NCI-H82 (cell line): Measurements from ENCODE around the gene MYBPC3.

Source experiments
- DNase-seq: peaks from one replicate; lab custom pipeline; 2025; lab: John Stamatoyannopoulos, UW

The MYBPC3 gene

GRCh38 chr11:47384498-47384897, 32.0 kb upstream of the MYBPC3 start:
- no peak for DNase-seq

DNA sequence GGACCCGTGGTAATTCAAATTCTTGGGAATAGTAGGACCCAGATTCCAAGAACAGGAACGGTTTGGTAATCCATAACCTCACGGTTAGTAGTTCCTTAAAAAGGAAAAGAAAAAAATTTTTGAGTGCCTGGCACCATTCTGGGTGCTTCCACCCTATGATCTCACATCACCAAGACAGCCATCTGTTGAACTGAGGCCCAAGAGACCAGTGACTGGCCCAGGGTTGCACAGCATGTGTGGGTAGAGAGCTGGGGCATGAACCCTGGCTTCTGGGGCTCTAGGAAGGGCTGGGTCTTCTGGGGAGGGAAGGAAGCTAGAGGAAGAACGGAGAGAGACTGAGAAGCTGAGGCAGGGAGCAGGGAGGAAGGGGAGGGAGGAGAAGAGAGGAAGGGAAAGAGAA, 30.6 kb upstream of the MYBPC3 start:
- DNase-seq, result no peak

DNA sequence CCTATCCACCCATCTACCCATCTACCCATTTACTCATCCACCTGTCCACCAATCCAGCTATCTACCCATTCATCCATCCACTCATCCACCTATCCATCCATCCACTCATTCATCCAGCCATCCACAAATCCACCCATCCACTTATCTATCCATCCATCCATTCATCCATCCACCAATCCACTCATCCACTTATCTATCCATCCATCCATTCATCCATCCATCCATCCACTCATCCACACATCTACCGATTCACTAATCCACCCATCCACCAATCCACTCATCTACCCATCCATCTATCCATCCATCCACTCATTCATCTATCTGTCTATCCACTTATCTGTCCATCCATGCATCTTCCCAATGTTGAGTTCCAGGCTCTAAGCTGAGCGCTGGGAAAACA, 27.6 kb upstream of the MYBPC3 start:
- DNase-seq, result no peak

DNA sequence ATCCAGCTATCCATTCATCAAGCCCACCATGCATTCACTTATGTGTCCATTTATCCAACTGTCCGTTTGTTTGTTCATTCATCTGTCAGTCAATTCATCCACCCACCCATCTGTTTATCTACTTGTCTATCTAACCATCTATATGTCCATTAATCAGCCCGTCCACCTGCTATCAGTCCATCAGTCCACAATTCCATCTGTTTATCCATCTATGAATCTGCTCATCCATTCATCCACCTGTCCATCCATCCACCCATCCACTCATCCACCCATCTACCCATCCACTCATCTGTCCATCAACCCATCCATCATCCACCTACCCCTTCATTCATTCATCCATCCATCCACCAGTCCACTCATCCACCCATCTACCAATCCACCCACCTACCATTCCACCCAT, 26.8 kb upstream of the MYBPC3 start:
- DNase-seq, result no peak

DNA sequence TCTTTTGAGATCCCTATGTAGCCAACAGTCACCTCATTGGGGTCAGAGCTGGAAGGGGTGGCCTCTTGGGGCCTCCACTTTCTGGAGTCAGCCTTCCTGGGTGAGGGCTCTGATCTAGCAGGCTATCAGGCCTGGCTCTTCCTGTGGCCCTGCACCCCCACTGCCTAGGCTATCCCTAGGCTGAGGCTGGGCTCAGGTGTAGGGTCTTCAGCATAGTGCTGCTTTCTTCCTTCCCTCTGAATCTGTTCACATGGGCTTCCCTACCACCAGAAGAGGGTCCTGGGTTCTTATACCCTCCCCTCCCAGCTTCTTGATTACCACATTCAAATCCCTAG, 26.3 kb upstream of the MYBPC3 start:
- DNase-seq, result no peak

GRCh38 chr11:47378010-47378835, 25.7 kb upstream of the MYBPC3 start, which contains the start of gene SPI1:
SPI1 (minus strand) TSS chr11:47378547; CDS start chr11:47378353, 194 bp downstream.
- no peak for DNase-seq

DNA sequence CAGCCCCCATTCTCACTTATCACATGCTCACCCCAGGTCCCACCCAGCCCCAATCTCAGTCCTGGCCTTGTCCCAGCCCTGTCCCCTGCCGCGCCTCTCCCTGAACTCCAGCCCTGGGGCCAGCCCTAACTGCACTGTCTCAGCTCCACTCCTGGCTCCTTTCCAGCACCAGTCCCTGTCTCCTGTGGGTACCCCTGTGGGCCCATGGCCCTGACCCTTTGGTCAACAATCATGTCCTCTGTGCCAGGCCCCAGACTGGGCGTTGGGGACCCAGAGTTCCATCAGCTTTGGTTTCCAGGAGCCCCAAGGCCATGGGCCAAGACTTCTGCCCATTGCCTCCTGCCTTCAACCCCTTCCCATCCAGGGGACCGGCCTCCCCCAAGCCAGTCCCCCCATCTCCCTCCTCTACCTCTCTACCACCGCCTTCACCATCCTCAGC, 25.1 kb upstream of the MYBPC3 start:
- DNase-seq, result no peak

GRCh38 chr11:47376525-47377371, 24.2 kb upstream of the MYBPC3 start:
- no peak for DNase-seq

- no peak for DNase-seq
These were observed 23.6 kb upstream of the MYBPC3 start for GRCh38 chr11:47376107-47376524.

DNA sequence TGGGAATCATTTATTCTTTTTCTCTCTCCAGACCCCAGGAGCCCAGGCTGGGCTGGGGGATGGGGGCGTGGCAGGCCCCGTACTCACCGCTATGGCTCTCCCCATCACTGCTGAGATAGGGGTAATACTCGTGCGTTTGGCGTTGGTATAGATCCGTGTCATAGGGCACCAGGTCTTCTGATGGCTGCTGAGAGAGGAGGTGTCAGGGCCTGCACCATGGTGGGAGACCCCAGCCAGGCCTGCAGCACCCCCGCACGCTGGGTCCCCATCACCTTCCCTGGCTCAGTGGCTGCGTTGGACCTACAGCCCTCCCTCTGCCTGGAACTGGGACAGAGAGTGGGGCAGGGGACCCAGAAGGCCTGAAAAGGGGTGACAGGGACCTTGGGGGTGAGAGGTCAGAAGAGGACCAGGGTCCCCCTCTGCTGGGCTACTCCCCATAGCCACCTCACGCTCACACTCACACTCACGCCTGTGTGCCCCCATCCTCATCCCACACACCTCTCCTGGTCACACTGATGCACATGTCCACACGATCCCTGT, 23.1 kb upstream of the MYBPC3 start:
- no peak for DNase-seq

- DNase-seq, result no peak
These were observed 22.5 kb upstream of the MYBPC3 start for GRCh38 chr11:47375020-47375419.

- no peak for DNase-seq
These were observed 22.2 kb upstream of the MYBPC3 start for GRCh38 chr11:47374720-47375019.

GRCh38 chr11:47373876-47374719, 21.6 kb upstream of the MYBPC3 start:
- peak; percentile 78 for DNase-seq

GRCh38 chr11:47372422-47372821, 19.9 kb upstream of the MYBPC3 start:
- no peak for DNase-seq

DNA sequence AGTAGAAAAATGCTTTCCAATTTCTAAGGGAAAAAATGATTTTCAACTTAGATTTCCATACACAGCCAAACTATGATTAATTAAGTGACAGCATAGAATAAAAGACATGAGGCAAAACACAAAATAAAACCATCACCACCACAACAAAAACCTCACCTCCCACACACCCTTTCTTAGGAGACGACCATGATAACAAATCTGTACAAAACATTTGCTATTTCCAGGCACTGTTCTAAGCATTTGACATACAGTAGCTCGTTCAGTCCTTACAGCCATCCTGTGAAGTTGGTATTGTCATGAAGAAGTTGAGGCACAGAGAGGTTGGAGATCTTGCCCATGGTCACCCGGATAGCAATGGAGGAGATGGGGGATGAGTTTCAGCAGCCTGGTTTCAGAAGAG, 17.2 kb upstream of the MYBPC3 start:
- no peak for DNase-seq

GRCh38 chr11:47366020-47366490, 13.6 kb upstream of the MYBPC3 start:
- no peak for DNase-seq

- no peak for DNase-seq
These were observed 8.9 kb upstream of the MYBPC3 start for GRCh38 chr11:47361419-47361818.

GRCh38 chr11:47360341-47360740, 7.8 kb upstream of the MYBPC3 start:
- no peak for DNase-seq

GRCh38 chr11:47359586-47359985, 7.1 kb upstream of the MYBPC3 start:
- no peak for DNase-seq

DNA sequence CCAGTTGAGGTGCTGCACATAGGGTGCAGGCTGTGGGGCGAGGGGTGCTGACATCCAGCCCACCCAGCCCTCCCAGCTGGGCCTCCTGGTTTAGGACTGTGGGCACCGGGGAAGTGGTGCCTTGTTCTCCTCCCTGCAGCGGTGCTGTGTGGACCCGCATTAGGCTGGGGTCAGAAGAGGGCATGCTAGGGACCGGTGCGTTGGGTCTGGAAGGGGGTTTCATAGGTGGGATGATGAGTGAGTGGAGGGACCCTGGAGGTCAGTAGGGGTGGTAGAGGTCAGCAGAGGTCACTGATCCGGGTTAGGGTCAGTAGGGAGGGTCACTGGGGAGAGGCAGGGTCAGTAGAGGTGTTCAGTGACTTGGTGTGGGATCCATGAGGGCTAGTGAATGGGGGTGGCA, 6.7 kb upstream of the MYBPC3 start:
- DNase-seq, result no peak

GRCh38 chr11:47358731-47359051, 6.2 kb upstream of the MYBPC3 start:
- no peak for DNase-seq
